ENCODE data around the gene LMTK3.

Gene LMTK3

DNA sequence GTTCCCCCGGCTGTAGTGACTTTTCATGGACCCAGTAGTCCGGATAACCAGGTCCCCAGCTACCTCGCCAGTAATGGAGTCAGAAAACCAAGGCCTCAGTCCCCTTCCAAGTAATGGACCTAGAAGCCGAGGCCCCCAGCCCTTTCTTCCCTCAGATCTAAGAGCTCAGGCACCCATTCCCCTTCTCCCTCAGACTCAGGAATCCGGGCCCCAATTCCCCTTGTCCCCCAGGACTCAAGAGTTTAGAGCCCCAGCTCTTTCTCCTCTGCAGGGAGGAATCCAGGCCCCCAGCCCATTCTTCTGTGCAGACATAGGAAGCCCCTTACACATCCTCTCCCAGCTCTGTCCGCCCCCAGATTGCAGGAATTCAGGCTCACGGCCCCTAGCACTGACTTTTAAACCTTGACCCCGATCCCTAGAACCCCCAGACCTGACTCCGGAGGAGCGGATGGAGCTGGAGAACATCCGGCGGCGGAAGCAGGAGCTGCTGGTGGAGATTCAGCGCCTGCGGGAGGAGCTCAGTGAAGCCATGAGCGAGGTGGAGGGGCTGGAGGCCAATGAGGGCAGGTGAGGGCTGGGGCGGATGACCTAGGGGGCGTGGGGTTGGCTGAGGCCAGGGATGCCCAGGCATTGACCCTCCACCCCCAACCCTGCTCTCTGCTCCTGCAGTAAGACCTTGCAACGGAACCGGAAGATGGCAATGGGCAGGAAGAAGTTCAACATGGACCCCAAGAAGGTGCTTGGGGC, 41.5 kb downstream of the LMTK3 start:
- DNase-seq = no peak

DNA sequence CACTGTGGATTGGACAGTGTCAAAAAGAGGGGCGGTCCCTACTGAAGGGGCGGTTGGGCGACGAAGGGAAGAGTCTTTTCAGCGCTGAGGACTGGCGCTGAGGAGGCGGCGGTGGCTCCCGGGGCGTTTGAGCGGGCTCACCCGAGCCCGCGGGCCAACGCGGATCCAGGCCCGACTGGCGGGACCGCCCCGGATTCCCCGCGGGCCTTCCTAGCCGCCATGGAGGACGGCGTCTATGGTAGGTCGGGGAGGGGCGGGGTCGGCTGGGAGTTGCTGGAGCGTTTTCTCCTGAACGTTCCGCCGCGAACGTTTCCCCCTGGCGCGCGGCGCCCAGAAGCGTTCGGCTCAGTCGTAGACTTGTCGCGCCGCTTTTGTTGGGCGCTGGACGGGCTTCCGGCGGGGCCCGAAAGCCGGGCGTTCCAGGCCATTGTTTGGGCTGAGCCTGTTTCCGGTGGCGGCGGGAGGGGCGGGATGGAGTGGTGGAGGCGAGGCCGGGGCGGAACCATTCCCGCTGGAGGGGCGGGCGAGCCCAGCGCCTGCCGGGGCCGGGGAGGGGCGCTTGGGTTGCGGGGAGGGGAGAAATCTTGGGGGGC, 42.2 kb downstream of the LMTK3 start, which contains the start of gene CYTH2:
Gene CYTH2, plus strand, starts transcription at position 81 of the 593 bp plus-strand sequence. Its CDS starts 139 bp downstream, at position 220.
- DNase-seq = peak; percentile 63

DNA sequence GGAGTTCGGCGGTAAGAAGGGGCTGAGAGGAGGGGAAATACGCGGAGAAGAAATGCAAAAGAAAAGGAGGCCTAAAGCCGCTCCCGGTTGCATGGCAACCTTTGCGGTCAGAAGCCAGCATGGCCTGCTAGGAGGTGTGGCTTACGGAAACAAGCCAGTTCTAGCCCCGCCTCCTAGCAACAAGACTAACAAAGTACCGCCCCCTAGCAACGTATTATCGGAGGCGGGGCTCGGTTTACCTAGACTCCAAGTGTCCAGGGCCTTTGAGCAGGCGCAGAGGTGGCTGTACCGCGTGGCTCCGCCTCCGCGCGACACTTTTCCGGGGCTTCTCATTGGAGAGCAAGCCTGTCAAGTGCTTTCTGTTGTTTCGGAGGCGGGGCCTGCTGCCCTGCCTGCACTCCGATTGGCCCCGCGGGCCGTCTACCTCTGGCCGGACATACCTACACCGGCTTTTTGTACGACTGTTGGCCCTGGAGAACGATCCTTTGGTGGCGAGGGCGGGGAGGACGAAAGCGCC, 42.8 kb downstream of the LMTK3 start:
- peak; percentile 97 for DNase-seq

DNA sequence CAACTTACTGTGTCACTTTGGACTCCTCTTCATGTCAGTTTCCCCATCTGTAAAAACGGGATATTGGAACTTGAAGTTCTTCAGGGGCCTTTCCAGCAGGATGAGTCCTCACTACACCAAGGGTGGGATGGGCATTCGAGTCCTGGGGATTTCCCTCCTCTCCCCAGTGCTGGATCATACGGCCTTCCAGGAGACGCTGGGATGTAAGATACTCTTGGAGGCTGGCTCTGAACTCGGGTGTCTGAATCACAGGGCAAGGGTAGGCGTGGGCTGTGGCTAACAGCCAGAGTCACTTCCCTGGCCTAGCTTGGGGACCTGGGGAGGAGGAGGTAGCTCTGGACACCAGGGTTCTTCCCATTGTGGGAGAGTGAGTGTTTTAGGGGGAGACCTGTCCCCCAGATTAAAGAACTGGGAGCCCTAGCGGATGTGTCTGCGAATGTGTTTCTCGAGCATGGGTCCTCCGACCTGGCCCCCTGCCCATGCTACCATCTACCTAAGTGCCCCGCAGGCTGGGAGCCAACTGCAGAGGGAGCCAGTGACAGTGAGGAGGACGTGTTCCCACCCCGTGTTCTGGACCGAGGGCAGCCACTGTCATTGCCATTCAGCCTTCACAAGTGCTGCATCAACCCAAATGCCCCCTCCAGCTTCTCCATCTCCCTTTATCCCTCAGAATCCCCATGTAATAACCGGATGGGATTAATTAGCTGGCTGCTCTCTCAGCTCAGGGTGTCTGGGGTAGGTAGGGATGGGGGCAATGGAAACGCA, 44.9 kb downstream of the LMTK3 start:
- no peak for DNase-seq

DNA sequence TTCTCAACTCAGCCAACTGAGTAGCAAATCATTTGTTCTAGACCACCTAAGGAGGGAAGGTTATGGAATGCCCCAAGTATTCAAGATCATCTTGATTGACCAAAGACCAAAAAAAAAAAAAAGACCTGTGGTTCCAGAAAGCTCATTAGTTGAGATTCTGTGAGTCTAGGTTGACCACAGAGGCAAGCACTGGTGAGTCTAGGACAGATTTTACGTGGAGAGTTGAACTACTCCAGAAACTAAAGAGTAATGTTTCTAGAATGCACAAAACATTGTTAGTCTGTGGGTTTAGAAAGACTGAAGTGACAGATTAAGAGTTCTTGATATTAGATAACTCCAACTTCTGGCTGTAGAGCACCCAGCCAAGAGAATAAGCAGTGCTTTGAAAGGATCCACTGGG, 46.4 kb downstream of the LMTK3 start:
- no peak for DNase-seq

DNA sequence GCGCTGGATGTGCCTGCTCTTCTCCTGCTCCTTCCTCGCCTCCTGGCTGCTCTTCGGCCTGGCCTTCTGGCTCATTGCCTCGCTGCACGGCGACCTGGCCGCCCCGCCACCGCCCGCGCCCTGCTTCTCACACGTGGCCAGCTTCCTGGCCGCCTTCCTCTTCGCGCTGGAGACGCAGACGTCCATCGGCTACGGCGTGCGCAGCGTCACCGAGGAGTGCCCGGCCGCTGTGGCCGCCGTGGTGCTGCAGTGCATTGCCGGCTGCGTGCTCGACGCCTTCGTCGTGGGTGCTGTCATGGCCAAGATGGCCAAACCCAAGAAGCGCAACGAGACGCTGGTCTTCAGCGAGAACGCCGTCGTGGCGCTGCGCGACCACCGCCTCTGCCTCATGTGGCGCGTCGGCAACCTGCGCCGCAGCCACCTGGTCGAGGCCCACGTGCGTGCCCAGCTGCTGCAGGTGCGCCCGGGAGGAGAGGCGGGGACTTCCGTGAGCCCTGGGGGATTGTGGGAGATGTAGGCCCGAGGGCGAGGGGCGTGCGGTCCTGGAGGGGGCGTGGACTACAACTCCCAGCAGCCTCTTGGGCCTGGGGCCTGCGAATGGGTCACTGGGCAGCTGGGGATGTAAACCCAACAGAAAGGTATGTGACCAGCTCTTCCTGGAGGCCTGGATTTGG, 49.5 kb downstream of the LMTK3 start:
- no peak for DNase-seq

DNA sequence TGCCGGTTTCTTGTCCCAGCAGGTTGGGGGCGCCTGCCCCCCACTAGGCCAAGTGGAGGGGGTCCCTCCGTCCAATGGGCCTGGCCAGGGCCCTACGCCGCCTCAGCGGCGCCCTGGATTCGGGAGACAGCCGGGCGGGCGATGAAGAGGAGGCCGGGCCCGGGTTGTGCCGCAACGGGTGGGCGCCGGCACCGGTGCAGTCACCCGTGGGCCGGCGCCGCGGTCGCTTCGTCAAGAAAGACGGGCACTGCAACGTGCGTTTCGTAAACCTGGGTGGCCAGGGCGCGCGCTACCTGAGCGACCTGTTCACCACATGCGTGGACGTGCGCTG, 50.0 kb downstream of the LMTK3 start:
- no peak for DNase-seq

DNA sequence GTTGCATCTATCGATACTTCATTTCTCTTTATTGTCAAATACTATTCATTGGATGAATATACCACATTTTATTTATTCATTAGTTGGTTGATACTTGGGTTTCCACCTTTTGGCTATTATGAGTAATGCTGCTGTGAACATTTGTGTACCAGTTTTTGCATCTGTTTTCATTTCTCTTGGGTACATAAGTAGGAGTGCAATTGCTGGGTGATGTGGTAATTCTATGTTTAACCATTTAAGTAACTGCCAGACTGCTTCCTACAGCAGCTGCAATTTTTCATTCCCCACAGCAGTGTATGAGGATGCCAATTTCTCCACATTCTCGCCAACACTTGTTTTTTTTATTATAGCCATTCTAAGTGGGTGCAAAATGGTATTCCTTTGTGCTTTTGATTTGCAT, 53.6 kb downstream of the LMTK3 start:
- DNase-seq = no peak

DNA sequence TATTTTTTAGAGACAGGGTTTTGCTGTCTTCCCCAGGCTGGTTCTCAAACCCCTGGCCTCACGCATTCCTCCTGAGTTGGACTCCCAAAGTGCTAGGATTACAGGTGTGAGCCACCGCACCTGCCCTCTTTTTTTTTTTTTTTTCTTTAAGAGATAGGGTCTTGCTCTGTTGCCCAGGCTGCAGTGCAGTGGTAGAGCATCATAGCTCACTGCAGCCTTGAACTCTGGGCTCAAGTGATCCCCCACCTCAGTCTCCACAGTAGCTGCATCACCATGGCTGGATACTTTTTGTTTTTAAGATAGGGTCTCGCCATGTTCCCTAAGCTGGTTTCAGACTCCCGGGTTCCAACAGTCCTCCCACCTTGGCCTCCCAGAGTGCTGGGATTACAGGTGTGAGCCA, 54.8 kb downstream of the LMTK3 start:
- DNase-seq = no peak

DNA sequence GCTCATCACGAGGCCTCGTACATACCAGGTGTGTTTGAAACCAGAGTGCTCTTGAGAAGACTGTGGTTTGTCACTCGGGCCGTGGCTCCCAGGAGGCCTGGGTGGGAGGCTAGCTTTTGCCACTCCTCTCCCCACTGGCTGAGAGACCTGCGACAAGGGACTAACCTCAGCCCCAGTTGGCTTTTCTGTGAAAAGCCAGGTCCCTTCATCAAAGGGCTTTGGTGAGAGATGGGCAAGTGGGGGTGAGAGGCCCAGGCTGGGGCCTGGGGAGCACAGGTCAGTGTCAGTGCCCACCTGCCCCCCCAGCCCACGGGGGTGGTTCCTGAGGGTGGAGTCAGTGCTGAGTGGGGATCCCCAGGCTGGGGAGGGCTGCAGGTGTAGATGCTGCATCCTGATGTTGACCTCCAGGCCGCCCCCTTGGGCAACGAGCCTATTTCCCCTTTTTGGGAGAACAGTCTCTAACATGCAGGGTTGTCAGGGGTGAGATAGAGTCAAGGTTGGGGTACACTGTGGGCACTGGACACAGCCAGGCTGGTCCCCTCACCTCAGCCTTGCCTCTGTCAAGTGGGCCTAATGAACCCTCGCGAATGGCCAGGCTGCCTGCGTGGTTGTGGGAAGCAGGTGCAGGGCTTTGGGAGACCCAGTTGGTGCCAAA, 55.6 kb downstream of the LMTK3 start:
- DNase-seq = no peak

DNA sequence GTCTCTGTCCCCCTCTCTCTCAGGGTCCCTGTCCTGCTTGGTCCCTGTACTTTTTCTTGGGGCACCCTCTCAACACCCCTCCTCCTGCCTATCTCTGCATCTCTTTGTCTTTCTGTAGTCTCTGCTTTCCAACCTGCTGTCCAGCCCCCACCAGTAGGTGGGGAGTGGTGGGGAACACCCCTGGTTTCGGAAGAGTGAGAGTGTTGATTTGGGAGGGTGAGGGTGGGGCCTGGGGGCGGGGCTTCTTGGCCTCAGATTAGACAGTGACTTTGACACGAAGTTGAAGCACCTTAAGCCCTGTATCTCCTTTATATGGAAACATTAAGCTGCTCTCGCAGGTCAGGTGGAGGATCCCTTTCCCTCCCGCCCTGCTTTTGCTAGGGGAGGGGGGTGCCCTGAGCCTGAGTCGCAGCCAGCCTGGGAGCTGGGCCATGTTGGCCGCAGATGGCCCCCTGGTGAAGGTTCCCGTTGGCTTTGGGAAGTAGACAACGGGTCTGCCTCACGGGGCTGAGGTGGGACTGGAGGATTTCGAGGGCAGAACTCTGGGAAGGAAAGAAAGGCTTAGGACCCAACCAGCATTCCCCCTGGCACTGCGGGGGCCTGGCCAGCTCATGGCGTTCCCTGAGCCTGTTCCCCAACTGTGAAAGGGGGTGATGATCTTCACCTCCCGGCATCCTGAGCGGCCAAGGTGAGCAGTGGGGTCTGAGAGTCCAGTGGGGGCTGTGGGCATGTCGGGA, 56.3 kb downstream of the LMTK3 start, which contains the start of gene KCNJ14:
Gene KCNJ14, plus strand, starts transcription at position 404 of the 737 bp plus-strand sequence. CDS start 6,151 bp downstream, outside the sequence.
- no peak for DNase-seq

DNA sequence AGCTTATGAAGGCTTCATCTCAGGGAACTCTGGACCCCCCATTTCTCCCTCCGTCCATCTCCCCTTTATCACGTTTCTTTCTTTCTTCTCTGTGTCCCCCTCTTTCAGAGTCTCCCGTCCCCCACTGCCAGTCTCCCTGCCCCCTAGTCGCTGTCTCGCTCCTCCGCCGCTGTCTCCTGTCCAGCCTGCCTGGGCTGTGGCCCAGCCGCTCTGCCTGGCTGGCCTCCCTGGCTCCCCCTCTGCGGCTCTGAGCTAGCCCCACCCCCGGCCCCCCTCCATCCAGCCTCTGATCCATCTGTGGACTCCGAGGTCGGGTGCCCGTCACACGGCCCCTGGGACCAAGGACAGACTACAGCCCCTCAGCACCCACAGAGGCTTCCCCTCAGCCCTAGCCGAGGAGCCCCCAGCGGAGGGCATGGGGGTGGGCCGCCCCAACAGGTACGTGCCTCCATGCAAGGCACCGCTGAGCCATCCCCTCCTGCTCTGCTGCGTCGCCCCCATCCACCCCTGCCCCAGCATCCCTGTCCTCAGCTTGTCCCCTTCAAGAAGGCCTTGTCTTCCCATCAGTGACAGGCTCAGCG, 57.4 kb downstream of the LMTK3 start:
- no peak for DNase-seq

DNA sequence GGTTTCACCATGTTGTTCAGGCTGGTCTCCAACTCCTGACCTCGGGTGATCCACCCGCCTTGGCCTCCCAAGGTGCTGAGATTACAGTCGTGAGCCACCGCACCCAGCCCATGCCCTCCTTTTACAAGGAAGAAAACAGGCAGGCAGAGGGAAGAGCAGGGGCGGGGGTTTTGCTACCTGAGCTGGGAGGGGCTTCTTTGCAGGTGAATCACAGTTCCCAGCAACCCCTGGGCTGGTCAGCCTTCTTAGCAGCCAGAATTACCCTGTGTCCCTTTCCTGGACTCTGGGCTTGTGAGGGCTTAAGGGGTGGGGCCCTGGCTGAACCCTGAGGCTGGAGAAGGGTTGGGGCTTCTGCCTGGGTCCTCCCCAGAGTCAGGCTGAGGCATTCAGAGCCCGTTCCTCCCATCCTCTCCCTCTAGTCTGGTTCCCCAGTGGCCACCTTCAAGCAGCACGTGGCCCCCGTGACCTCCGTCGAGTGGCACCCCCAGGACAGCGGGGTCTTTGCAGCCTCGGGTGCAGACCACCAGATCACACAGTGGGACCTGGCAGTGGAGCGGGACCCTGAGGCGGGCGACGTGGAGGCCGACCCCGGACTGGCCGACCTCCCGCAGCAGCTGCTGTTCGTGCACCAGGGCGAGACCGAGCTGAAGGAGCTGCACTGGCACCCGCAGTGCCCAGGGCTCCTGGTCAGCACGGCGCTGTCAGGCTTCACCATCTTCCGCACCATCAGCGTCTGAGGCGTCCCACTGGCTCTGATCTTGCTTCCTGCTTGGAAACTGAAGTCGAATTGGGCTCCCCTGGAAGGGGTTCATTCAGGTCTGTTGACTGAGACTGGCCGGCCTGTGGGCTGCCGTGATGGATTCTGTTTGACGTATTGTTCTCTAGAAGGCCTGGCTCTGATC, 59.1 kb downstream of the LMTK3 start:
- no peak for DNase-seq

DNA sequence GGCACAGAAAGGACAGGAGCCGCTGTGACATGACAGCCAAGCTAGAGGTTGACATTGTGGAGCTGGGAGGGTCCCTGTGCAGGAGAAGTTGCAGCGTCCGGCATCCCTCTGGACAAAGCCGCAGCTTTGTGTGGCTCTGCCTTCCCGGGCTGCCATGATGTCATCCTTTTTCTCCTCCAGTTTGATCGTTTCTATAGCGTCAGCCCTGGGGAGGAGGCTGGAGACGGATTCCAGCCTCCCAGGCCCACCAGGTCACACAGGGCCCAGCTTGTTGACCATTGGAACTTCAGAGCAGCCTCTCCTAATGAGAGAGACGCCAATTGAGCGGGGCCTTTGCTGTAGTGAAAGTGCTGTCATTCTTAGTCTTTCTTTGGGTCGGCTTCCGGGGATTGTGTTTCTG, 60.0 kb downstream of the LMTK3 start:
- DNase-seq = no peak

DNA sequence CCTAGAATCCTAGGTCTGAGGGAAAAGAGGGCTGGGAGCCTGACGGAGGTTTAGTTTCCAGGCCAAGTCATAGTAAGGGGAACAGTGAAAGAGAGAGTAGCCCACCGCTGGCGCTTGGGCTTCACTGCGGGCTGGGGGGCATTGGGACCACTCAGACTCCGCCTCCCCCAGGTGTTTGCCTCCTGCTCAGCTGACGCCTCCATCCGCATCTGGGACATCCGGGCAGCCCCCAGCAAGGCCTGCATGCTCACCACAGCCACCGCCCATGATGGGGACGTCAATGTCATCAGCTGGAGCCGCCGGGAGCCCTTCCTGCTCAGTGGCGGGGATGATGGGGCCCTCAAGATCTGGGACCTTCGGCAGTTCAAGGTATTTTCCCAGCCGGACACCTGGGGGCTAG, 60.8 kb downstream of the LMTK3 start:
- no peak for DNase-seq

DNA sequence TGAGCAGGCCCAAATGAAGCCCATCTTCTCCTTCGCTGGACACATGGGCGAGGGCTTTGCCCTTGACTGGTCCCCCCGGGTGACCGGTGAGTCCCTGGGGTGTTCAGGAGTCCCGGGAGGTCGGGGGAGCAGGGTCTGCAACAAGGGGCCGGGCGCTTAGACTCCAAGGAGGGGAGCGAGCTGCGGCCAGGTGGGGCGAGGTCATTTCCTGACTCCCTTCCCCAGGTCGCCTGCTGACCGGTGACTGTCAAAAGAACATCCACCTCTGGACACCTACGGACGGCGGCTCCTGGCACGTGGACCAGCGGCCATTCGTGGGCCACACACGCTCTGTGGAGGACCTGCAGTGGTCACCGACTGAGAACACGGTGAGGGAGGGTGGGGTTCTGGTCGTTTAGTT, 61.2 kb downstream of the LMTK3 start:
- no peak for DNase-seq

DNA sequence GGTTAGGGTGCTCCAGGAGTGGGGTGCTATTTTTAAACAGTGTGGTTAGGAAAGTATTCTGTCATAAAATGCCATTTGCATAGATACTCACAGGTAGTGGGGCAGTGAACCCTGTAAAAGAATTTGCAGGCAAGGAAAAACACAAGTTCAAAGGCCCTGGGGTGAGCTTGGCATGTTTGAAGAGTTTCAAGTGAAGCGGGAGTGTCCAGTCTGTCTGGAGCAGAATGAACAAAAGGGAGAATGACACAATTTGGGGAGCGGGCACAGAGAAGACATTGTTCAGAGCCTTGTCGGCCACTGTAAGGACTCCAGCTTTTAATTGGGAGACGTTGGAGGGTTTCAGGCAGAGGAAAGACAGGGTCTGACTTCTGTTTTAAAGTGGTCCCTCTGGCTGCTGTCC, 63.1 kb downstream of the LMTK3 start:
- no peak for DNase-seq

DNA sequence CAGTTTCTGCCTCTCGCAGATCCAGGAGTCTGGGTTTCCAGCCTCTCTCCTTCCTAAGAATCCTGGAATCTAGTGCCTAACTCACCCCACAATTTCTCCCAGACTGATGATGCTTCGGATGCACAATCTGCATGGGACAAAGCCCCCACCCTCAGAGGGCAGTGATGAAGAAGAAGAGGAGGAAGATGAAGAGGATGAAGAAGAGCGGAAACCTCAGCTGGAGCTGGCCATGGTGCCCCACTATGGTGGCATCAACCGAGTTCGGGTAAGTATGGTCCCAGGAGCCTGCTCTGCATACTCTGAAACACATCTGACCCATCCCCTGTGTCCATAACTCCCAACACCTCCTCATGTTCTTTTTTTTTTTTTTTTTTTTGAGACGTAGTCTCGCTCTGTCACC, 65.1 kb downstream of the LMTK3 start:
- no peak for DNase-seq

DNA sequence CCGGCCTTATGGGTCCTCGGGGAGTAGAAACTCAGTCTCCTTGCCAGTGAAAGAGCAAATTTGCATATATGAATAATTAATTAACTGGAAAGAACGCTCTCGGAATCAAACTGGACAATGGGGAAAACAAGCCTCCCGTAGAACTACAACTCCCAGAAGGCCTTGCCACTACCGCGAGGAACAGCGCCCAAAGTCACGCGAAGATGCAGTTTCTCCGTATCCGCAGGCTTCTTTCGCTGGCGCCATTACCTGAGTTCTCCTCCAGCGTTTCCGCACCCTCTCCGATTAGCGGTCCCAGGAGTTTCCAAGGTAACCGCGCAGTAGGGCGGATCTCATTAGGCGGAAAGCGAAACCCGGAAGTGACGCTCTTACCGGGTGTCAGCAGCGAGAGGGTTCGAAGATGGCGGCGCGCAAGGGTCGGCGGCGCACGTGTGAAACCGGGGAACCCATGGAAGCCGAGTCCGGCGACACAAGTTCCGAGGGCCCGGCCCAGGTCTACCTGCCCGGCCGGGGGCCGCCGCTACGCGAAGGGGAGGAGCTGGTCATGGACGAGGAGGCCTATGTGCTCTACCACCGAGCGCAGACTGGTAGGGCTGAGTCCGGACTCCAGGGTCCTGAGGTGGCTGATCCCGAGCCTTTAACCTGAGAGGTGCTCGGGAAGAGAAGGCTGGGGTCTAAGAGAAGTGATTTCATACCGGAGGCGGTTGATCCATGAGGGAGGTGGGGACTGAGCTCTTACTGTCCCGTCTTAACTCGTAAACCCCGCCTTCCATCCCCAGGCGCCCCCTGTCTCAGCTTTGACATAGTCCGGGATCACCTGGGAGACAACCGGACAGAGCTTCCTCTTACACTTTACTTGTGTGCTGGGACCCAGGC, 65.8 kb downstream of the LMTK3 start, which contains the start of gene GRWD1:
Gene GRWD1, plus strand, starts transcription at position 378 of the 876 bp plus-strand sequence. Its CDS starts 23 bp downstream, at position 401.
- DNase-seq = peak; percentile 88

Measured in stimulated activated CD4-positive, alpha-beta T cell treated with anti-CD3 and anti-CD28 coated beads, Interleukin-12 subunit alpha, Interleukin-12 subunit beta, amount 100 ng/mL, for 4 hours (primary cell).